Cortex of kidney (tissue), 1 donor: ENCODE measurements around the gene TTC28.
"Not testable (repeated sequence)": the region's sequence is repeated elsewhere in the genome, so short reads cannot be mapped to it uniquely, and the experiment has no call there.

ENCODE experiments used
- DNase-seq: peaks from one replicate; lab custom pipeline; 2025; lab: John Stamatoyannopoulos, UW

Gene TTC28

GRCh38 chr22:28678170-28678569 lies 1.5 kb downstream of the TTC28 start:
- not testable (repeated sequence) for DNase-seq

GRCh38 chr22:28674121-28674563 lies 5.5 kb downstream of the TTC28 start:
- no peak for DNase-seq

- no peak for DNase-seq
These were observed 8.9 kb downstream of the TTC28 start for GRCh38 chr22:28670756-28671155.

GRCh38 chr22:28670161-28670560 lies 9.5 kb downstream of the TTC28 start:
- DNase-seq, result no peak

DNA sequence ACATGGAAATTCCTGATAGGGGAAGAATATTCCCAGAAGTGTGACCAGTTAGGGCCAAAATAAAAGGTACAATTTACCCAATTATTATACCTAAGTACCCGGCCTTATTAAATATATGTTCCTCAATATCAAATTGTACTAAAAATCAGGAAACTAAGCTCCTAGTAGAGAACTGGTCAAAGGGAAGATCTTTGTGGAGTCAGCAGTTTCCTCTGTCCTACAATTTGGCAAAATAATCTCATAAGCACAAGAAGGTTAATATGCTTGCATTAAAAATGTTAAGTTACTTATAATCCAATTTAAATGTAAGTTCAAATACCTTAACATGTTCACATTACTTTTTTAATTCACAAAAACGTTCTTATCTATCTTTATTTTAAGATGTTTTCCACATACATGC lies 10.3 kb downstream of the TTC28 start:
- no peak for DNase-seq

GRCh38 chr22:28663569-28663942 lies 16.1 kb downstream of the TTC28 start:
- DNase-seq, result not testable (repeated sequence)

DNA sequence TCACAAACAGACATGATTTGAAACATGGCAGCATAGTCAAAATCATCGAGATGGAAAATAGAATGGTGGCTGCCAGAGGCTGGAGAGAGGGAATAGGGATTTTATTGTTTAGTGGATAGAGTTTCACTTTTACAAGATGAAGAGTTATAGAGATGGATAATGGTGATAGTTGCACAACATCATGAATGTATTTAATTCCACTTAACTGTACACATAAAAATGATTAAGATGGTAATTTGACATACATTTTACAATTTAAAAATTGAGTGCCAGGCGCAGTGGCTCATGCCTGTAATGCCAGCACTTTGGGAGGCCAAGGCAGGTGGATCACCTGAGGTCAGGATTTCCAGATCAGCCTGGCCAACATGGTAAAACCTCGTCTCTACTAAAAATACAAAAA lies 21.2 kb downstream of the TTC28 start:
- no peak for DNase-seq

- DNase-seq, result no peak
These were observed 23.5 kb downstream of the TTC28 start for GRCh38 chr22:28656181-28656580.

GRCh38 chr22:28650463-28650862 lies 29.2 kb downstream of the TTC28 start:
- no peak for DNase-seq

- DNase-seq, result no peak
These were observed 30.8 kb downstream of the TTC28 start for GRCh38 chr22:28648792-28649191.

- no peak for DNase-seq
These were observed 32.4 kb downstream of the TTC28 start for GRCh38 chr22:28647216-28647615.

GRCh38 chr22:28639321-28639720 lies 40.3 kb downstream of the TTC28 start:
- DNase-seq, result no peak

DNA sequence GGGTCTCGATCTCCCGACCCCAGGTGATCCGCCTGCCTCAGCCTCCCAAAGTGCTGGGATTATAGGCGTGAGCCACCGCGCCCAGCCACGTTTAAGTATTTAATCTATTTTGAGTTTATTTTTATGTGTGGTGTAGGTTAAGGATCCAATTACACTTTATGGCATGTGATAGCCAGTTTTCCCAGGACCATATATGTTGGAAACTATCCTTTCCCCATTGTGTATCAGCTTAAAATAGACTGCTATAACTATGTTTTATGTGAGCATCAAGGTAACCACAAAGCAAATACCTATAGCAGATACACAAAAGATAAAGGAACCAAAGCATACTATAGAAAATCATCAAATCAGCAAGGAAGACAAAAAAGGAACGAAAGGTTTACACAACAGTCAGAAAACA lies 42.4 kb downstream of the TTC28 start:
- no peak for DNase-seq

- no peak for DNase-seq
These were observed 49.5 kb downstream of the TTC28 start for GRCh38 chr22:28630177-28630574.

GRCh38 chr22:28629420-28630176 lies 50.0 kb downstream of the TTC28 start:
- DNase-seq, result no peak

- no peak for DNase-seq
These were observed 50.9 kb downstream of the TTC28 start for GRCh38 chr22:28628766-28629165.

DNA sequence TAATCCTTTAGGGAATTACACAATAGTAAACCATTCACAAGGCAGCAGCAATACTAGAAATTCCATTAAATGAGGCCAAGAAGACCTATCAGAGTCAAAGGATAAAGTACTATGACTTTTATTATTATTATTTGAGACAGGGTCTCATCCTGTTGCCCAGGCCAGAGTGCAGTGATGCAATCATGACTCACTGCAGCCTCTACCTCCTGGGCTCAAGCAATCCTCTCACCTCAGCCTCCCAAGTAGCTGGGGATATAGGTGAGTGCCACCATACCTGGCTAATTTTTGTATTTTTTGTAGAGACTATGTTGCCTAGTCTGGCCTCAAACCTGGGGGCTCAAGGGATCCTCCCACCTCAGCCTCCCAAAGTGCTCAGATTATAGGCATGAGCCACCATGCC lies 51.8 kb downstream of the TTC28 start:
- DNase-seq, result no peak

GRCh38 chr22:28620244-28620922 lies 59.3 kb downstream of the TTC28 start:
- no peak for DNase-seq

DNA sequence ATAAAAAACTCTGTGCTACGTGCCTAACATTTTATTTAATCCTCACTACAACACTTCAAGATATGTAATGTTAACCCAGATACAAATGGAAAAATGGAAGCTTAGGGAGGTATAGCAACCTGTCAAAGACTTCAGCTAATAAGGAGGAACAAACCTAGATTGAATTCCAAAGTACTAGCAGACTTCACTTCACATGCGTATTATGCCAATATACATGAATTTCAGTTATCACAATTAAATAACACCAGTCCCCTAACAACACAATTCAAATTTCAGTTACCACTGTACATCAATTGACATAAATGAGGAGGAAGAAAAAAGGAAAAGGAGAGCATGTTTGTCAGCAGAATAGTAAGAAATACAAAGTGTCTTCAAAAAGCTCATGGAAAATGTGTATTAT lies 60.4 kb downstream of the TTC28 start:
- DNase-seq, result no peak

DNA sequence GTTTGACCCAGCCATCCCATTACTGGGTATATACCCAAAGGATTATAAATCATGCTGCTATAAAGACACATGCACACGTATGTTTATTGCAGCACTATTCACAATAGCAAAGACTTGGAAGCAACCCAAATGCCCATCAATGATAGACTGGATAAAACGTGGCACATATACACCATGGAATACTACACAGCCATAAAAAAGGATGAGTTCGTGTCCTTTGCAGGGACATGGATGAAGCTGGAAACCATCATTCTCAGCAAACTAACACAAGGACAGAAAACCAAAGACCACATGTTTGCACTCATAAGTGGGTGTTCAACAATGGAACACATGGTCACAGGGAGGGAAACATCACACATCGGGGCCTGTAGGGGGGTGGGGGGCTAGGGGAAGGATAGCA lies 64.2 kb downstream of the TTC28 start:
- DNase-seq, result not testable (repeated sequence)

DNA sequence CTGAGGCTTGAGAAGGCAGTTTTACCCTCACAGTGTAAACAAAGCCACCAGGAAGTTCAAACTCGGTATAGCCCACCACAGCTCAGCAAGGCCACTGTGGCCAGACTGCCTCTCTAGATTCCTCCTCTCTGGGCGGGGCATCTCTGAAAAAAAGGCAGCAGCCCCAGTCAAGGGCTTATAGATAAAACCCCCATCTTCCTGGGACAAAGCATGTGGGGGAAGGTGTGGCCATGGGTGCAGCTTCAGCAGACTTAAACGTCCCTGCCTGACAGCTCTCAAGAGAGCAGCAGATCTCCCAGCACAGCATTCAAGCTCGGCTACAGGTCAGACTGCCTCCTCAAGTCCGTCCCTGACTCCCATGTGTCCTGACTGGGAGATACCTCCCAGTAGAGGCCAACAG lies 69.7 kb downstream of the TTC28 start:
- DNase-seq, result no peak

DNA sequence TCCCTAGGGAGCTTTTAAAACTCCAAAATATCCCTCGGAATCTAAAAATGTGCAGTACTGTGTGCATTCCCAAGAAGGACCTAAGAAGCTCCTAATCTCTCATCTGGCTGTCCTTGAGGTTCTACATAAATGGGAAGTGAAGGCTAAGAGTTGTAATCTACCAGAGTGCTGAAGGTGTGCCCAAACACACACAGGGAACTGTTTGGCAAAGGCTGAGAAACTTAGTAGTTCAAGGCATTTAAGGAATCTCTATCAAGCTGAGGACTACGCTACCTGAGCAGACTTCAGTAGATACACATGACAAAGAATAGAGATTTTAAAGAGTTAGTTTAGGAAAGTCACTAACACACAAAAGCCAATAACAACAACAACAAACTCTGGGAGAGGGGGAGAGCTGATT lies 71.1 kb downstream of the TTC28 start:
- no peak for DNase-seq

GRCh38 chr22:28607795-28608194 lies 71.8 kb downstream of the TTC28 start:
- DNase-seq, result no peak
